ENCODE measurements around the gene GLYATL2.

The GLYATL2 gene

DNA sequence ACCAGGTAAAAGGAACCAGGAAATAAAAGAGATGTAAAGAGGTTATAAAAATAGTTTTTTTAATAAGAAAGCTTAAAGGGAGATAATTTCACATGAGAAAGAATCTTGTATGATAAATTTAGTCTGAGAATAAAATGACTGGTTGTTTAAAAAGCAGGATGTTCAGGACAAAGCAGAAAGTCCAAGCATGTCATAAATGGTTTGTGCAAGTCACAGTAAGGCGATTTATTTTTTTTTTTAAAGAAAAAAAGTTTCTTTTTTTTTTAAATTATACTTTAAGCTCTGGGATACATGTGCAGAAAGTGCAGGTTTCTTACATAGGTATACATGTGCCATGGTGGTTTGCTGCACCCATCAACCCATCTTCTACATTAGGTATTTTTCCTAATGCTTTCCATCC is 30.8 kb downstream of the GLYATL2 start:
- Mint-ChIP-seq H3K27me3 (ENCODE audit: low read depth, poor library complexity) (no peaks in the 10 kb centered on the region), H3K27ac (no peak overlapping the region), H3K4me1 (no peaks in the 10 kb centered on the region), H3K36me3 (ENCODE audit: low read depth) (no peaks in the 10 kb centered on the region), H3K4me3 (no peak overlapping the region), H3K9me3 (peaks cover 72% of the 10 kb centered on the region)
- DNase-seq, result no peak
- TF ChIP-seq, protein P1, sequence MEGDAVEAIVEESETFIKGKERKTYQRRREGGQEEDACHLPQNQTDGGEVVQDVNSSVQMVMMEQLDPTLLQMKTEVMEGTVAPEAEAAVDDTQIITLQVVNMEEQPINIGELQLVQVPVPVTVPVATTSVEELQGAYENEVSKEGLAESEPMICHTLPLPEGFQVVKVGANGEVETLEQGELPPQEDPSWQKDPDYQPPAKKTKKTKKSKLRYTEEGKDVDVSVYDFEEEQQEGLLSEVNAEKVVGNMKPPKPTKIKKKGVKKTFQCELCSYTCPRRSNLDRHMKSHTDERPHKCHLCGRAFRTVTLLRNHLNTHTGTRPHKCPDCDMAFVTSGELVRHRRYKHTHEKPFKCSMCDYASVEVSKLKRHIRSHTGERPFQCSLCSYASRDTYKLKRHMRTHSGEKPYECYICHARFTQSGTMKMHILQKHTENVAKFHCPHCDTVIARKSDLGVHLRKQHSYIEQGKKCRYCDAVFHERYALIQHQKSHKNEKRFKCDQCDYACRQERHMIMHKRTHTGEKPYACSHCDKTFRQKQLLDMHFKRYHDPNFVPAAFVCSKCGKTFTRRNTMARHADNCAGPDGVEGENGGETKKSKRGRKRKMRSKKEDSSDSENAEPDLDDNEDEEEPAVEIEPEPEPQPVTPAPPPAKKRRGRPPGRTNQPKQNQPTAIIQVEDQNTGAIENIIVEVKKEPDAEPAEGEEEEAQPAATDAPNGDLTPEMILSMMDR (IDR thresholded peaks at IDR 0.05), result no peak

DNA sequence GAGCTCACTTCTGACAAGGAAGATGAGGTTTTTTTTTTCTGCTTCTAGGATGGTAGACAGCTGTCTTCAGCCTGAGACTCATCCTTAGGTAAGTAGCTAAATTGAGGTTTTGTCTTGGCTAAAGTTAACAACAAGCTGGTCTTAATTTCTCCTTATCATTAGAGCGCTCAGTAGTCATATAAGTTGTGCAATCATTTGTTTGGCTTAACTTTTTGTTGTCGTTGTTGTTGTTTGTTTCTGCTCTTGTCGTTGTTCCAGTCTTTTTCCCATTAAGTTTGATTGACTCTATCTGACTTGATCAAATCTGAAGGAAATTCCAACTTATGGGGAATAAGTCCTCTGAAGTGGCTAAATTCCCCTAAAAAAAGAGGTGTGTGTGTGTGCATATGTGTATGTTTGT is 33.0 kb downstream of the GLYATL2 start:
- Mint-ChIP-seq H3K27ac (no peak overlapping the region), H3K4me1 (no peaks in the 10 kb centered on the region), H3K4me3 (no peak overlapping the region), H3K27me3 (ENCODE audit: low read depth, poor library complexity) (no peaks in the 10 kb centered on the region), H3K36me3 (ENCODE audit: low read depth) (no peaks in the 10 kb centered on the region), H3K9me3 (peaks cover 66% of the 10 kb centered on the region)
- TF ChIP-seq, protein P1 (IDR thresholded peaks at IDR 0.05), result no peak
- DNase-seq, result no peak

- peaks cover 42% of the 10 kb centered on the region for H3K9me3 Mint-ChIP-seq
These were observed 37.2 kb downstream of the GLYATL2 start for GRCh38 chr11:58807343-58807742.

GRCh38 chr11:58805065-58805464 is 39.4 kb downstream of the GLYATL2 start:
- TF ChIP-seq, protein P1 (IDR thresholded peaks at IDR 0.05), result no peak
- Mint-ChIP-seq H3K4me3 (no peak overlapping the region), H3K9me3 (peaks cover 37% of the 10 kb centered on the region), H3K27ac (no peak overlapping the region), H3K4me1 (no peaks in the 10 kb centered on the region), H3K27me3 (ENCODE audit: low read depth, poor library complexity) (no peaks in the 10 kb centered on the region), H3K36me3 (ENCODE audit: low read depth) (no peaks in the 10 kb centered on the region)
- no peak for DNase-seq

More at GRCh38 chr11:58807343-58807742, 37.2 kb downstream of the GLYATL2 start:
- no peak overlapping the region for H3K27ac Mint-ChIP-seq
- H3K4me3 Mint-ChIP-seq, result no peak overlapping the region
- no peaks in the 10 kb centered on the region for H3K36me3 Mint-ChIP-seq (ENCODE audit: low read depth)
- TF ChIP-seq, protein P1 (IDR thresholded peaks at IDR 0.05), result no peak
- H3K4me1 Mint-ChIP-seq, result no peaks in the 10 kb centered on the region
- DNase-seq, result no peak
- no peaks in the 10 kb centered on the region for H3K27me3 Mint-ChIP-seq (ENCODE audit: low read depth, poor library complexity)

- peaks cover 36% of the 10 kb centered on the region for H3K9me3 Mint-ChIP-seq
These were observed 42.4 kb downstream of the GLYATL2 start for GRCh38 chr11:58801974-58802545.

GRCh38 chr11:58801302-58801701 is 43.2 kb downstream of the GLYATL2 start:
- H3K27me3 Mint-ChIP-seq (ENCODE audit: low read depth, poor library complexity), result no peaks in the 10 kb centered on the region
- H3K36me3 Mint-ChIP-seq (ENCODE audit: low read depth), result no peaks in the 10 kb centered on the region
- H3K4me1 Mint-ChIP-seq, result no peaks in the 10 kb centered on the region
- DNase-seq, result no peak
- no peak overlapping the region for H3K27ac Mint-ChIP-seq
- TF ChIP-seq, protein P1 (IDR thresholded peaks at IDR 0.05), result no peak
- no peak overlapping the region for H3K4me3 Mint-ChIP-seq
- peaks cover 38% of the 10 kb centered on the region for H3K9me3 Mint-ChIP-seq

More at GRCh38 chr11:58801974-58802545, 42.4 kb downstream of the GLYATL2 start:
- H3K27me3 Mint-ChIP-seq (ENCODE audit: low read depth, poor library complexity), result no peaks in the 10 kb centered on the region
- no peaks in the 10 kb centered on the region for H3K4me1 Mint-ChIP-seq
- no peak for DNase-seq
- TF ChIP-seq, protein P1 (IDR thresholded peaks at IDR 0.05), result no peak
- no peak overlapping the region for H3K27ac Mint-ChIP-seq
- no peaks in the 10 kb centered on the region for H3K36me3 Mint-ChIP-seq (ENCODE audit: low read depth)
- no peak overlapping the region for H3K4me3 Mint-ChIP-seq
